GM21360 (cell line): ENCODE data around the gene PDK1.
"Not testable (repeated sequence)": the region's sequence is repeated elsewhere in the genome, so short reads cannot be mapped to it uniquely, and the experiment has no call there.

ENCODE experiments used
- ATAC-seq: cut with Tn5 transposase; IDR thresholded peaks from one replicate; pipeline ENCODE4 v1.9.1; 2021; ENCODE audit warnings: mild to moderate bottlenecking, moderate library complexity; ENCODE audit not compliant: unreplicated experiment

Gene PDK1

GRCh38 chr2:172555522-172556283, at the start of gene PDK1:
Gene PDK1, plus strand, starts transcription at chr2:172556090. Its CDS starts 61 bp downstream, at chr2:172556151.
- ATAC-seq: peak; percentile 86

- no peak for ATAC-seq
These were observed 48.7 kb upstream of the PDK1 start for GRCh38 chr2:172507199-172507598.

GRCh38 chr2:172510088-172510487, 45.8 kb upstream of the PDK1 start:
- ATAC-seq: no peak

- no peak for ATAC-seq
These were observed 45.3 kb upstream of the PDK1 start for GRCh38 chr2:172510548-172510947.

- no peak for ATAC-seq
These were observed 42.9 kb upstream of the PDK1 start for GRCh38 chr2:172512810-172513523.

GRCh38 chr2:172513524-172513900, 42.4 kb upstream of the PDK1 start:
- no peak for ATAC-seq

- no peak for ATAC-seq
These were observed 41.8 kb upstream of the PDK1 start for GRCh38 chr2:172513935-172514586.

- no peak for ATAC-seq
These were observed 39.6 kb upstream of the PDK1 start for GRCh38 chr2:172516299-172516698.

- no peak for ATAC-seq
These were observed 36.9 kb upstream of the PDK1 start for GRCh38 chr2:172518995-172519394.

GRCh38 chr2:172525601-172526000, 30.3 kb upstream of the PDK1 start:
- no peak for ATAC-seq

GRCh38 chr2:172531309-172531708, 24.6 kb upstream of the PDK1 start:
- no peak for ATAC-seq

- ATAC-seq: not testable (repeated sequence)
These were observed 23.4 kb upstream of the PDK1 start for GRCh38 chr2:172532461-172532860.

- no peak for ATAC-seq
These were observed 22.2 kb upstream of the PDK1 start for GRCh38 chr2:172533687-172534086.

GRCh38 chr2:172535119-172535518, 20.8 kb upstream of the PDK1 start:
- no peak for ATAC-seq

- ATAC-seq: not testable (repeated sequence)
These were observed 18.0 kb upstream of the PDK1 start for GRCh38 chr2:172537851-172538250.

GRCh38 chr2:172539767-172540166, 16.1 kb upstream of the PDK1 start:
- no peak for ATAC-seq

- no peak for ATAC-seq
These were observed 15.5 kb upstream of the PDK1 start for GRCh38 chr2:172540421-172540820.

- ATAC-seq: no peak
These were observed 10.3 kb upstream of the PDK1 start for GRCh38 chr2:172545408-172546075.

GRCh38 chr2:172549131-172549530, 6.8 kb upstream of the PDK1 start:
- no peak for ATAC-seq

- ATAC-seq: not testable (repeated sequence)
These were observed 6.1 kb upstream of the PDK1 start for GRCh38 chr2:172549802-172550201.

GRCh38 chr2:172550419-172550818, 5.5 kb upstream of the PDK1 start:
- no peak for ATAC-seq
